Gastrocnemius medialis (tissue), 4 donors: Measurements from ENCODE around the gene SMG6.

Experiments used
- POLR2A ChIP-seq, 2 donors: fragments of 450-650 bp; IDR thresholded peaks; one replicate each; pipeline ENCODE4 v1.6.1; 2017; ENCODE audit warnings: antibody characterized with exemption in 2 of 2, mild to moderate bottlenecking in 2 of 2, moderate library complexity in 2 of 2
- TF ChIP-seq, protein P1 (sequence below), 5 experiments: fragments of 450-650 bp in 3 of 5; fragments of 200-600 bp in 2 of 5; sonication (generic) in 2 of 5; IDR thresholded peaks in 4 of 5; conservative IDR thresholded peaks in 1 of 5; 1 replicate in 4 of 5; 2 replicates in 1 of 5; pipeline ENCODE4 v1.5.1; 2016 to 2019; ENCODE audit warnings: antibody characterized with exemption in 5 of 5, mild to moderate bottlenecking in 3 of 5, moderate library complexity in 3 of 5

DNA sequence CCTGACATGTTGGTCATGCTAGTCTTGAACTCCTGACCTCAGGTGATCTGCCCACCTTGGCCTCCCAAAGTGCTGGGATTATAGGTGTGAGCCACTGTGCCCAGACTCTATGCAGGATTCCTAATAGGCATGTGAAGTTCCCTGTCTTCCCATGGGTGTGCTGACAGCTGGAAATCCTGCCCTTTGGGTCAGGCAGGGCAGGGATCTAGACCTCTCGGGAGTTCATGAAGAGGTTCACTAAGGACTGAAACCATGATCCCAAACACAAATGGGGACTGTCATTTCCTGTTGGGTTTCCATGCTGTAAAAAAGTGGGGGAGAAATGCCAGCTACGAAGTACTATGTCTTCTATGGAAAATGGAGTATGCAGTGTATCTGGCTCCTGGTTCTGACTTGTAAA, 196.5 kb downstream of the SMG6 start:
- TF ChIP-seq POLR2A (IDR thresholded peaks at IDR 0.05): no peak
- TF ChIP-seq, protein P1, sequence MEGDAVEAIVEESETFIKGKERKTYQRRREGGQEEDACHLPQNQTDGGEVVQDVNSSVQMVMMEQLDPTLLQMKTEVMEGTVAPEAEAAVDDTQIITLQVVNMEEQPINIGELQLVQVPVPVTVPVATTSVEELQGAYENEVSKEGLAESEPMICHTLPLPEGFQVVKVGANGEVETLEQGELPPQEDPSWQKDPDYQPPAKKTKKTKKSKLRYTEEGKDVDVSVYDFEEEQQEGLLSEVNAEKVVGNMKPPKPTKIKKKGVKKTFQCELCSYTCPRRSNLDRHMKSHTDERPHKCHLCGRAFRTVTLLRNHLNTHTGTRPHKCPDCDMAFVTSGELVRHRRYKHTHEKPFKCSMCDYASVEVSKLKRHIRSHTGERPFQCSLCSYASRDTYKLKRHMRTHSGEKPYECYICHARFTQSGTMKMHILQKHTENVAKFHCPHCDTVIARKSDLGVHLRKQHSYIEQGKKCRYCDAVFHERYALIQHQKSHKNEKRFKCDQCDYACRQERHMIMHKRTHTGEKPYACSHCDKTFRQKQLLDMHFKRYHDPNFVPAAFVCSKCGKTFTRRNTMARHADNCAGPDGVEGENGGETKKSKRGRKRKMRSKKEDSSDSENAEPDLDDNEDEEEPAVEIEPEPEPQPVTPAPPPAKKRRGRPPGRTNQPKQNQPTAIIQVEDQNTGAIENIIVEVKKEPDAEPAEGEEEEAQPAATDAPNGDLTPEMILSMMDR (IDR thresholded peaks at IDR 0.05 in 4 of 5, conservative IDR thresholded peaks at IDR 0.05 in 1 of 5): no peak
